Placental epithelial cell (primary cell): ENCODE results near the gene GTF3C2. TPM values are rescaled to one million over a fixed set of nuclear protein-coding genes. Genes with fewer than 3 reads are reported as not detected.

Experiments
- total RNA-seq: library from RNA; depleted of rRNA; stranded (reverse); fragments of >200 nt; gene quantifications from 2 replicates; pipeline ENCODE4 v1.2.3, GENCODE V29; 2012

Gene GTF3C2, protein sequence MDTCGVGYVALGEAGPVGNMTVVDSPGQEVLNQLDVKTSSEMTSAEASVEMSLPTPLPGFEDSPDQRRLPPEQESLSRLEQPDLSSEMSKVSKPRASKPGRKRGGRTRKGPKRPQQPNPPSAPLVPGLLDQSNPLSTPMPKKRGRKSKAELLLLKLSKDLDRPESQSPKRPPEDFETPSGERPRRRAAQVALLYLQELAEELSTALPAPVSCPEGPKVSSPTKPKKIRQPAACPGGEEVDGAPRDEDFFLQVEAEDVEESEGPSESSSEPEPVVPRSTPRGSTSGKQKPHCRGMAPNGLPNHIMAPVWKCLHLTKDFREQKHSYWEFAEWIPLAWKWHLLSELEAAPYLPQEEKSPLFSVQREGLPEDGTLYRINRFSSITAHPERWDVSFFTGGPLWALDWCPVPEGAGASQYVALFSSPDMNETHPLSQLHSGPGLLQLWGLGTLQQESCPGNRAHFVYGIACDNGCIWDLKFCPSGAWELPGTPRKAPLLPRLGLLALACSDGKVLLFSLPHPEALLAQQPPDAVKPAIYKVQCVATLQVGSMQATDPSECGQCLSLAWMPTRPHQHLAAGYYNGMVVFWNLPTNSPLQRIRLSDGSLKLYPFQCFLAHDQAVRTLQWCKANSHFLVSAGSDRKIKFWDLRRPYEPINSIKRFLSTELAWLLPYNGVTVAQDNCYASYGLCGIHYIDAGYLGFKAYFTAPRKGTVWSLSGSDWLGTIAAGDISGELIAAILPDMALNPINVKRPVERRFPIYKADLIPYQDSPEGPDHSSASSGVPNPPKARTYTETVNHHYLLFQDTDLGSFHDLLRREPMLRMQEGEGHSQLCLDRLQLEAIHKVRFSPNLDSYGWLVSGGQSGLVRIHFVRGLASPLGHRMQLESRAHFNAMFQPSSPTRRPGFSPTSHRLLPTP
- 43.6 and 52.2 TPM in 2 replicates for total RNA-seq

DNA sequence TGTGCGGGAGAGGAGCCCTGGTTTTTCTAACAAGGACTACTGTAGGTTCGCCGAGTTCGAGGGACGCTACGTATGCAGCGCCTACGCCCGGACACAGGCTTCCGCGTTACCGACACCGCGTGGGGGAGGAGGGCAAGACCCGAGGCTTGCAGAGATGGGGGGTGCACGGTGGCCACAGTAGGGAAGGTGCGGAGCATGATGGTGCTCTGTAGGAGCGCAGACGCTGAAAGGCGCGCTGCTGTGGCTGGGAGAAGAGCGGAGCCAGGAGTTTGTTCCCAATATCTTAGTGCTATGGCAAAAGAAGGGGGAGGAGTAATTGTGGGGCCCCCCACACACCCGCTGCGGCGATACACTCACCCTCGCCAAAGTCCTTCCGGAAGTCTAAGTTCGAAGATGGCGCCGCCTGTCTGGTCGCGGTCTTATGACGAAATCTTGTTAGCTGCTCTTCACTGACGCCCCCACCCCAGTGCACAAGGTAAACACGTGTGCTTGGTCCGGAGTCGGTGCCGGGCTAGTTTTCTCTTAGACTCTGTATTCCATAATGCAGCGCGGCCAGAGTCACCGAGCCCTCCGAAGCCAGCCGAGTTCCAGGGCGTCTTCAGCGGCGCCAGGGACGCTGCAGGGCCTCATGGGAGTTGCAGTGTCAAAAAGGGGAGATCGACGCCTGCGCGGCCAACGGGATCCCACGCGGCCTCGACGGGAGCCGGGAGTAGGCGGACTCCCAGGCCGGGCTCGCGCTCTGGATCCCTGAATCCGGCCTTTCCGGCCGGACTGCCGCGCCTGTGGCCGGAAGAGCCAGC, at the start of gene GTF3C2:
Gene GTF3C2, minus strand, starts transcription at position 383 of the 800 bp plus-strand sequence. CDS start 13,210 bp downstream, outside the sequence.

DNA sequence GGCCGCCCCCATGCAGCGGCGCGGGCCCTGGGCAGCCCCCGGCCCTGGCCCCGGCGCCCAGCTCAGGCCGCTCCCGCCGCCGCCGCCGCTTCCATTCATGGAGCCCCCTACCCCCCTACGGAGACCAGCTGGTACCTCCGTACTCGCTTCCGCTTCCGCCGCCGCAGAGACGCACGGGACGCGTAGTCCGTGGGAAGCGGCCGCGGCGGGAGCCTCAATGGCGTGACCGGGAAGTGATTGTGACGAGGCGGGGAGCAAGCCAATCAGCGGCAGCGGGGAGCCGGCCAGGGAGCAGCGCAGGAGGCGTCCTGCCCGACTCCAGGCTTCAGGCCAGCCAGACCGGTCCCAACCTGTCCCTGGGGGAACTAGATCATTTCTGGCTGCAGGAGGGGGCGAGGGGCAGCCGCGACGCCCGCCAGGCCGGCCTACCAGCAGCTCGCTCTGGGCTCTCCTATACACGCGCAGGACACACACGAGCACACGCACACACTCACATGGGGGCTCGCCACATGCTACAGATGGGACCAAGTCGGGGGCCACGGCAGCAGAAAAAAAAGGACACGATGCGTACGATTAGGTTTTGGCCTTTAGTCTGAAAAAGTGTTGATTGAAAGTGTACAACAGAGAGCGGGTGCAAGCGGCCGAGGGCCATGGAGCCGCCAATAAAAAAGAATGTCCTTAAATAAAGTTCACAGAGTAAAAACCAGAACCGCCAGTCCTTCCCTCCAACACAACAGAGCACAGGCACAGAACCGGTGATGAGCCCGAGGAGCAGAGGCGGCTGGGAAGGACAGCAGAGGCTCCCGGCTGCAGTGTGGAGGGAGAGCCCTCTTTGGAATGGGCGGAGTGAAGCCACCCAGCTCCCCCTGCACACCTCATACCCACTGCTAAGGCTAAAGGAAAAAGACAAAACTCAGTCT, 24.3 kb upstream of the GTF3C2 start, which contains the start of gene ZNF513:
Gene ZNF513, minus strand, starts transcription at position 109 of the 920 bp plus-strand sequence. CDS start 208 bp downstream, outside the sequence.

DNA sequence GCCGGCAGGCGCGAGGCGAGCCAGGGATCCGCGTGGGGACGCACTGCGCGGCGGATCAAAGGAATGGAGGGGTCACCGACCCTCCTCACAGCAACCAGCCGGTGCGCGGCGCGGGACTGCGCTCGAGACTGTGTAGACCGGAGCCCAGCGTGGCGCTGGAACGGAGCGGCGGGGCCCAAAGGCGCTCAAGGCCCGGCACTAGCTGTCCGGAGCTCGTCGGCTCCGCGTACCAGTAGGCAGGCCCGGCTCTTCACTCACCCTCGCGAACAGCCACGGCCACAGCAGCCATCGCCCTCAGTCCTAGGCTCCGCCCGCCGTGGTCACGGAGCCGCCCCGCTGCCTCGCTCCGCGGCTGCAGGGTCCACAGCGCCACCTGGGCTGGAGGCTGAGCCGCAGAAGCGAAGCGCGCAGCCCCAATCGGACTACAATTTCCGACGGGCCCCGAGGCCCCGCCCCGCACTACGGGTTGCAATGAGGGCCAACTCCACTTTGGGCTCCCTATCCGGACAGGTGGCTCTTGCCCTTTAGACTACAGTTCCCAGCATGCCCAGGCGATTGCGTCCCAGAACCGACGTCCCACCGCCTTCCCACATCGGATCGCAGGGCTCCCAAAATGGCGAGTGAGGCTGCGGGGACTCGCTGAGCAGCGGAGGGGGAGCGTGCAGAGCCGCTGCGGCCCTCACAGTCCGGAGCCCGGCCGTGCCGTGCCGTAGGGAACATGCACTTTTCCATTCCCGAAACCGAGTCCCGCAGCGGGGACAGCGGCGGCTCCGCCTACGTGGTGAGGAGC, 13.7 kb upstream of the GTF3C2 start, which contains the start of the genes EIF2B4 and SNX17:
Gene EIF2B4, minus strand, starts transcription at position 313 of the 790 bp plus-strand sequence. Its CDS starts 24 bp downstream, at position 289.
Gene SNX17, plus strand, starts transcription at position 591 of the 790 bp plus-strand sequence. Its CDS starts 128 bp downstream, at position 719.

DNA sequence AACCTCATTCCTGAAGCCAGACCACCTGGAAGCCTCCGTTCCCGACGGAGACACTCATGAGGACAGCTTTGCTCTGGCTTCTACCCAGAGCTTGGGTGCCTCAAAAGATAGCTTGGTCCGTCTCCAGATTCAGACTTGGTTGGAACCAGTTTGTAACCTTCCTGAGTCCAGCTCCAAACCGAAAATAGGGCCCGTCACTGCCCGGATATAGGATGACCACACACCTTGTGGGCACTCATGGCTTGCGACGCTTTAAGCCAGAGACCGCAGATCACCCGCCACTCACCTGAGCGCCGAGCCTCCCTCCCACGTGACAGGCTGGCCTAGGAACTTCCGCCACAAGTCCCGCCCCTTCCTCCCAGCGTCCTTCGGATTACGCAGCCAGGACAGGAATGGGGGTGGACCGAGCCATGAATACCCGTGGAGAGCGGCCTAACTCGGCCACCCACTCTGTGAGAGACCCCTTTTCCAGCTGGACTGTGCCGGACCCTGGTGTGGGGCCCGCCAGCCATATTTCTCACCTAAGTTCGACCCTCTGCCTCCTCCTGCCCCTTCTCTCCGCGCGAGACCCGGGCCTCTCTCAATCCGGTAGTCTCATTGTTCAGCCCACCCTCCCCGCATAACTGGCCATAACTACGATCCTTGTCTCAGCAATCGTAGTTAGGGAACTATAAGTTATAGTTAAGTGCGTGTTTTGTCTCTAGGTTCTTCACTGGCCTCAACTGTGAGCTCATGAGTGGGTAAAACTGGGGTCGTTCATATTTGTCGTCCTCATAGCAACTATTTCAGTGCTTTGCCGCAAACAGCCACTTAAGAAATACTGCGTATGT, 33.6 kb downstream of the GTF3C2 start, which contains the start of gene MPV17:
Gene MPV17, minus strand, starts transcription at position 332 of the 830 bp plus-strand sequence. CDS start 580 bp downstream, outside the sequence.

DNA sequence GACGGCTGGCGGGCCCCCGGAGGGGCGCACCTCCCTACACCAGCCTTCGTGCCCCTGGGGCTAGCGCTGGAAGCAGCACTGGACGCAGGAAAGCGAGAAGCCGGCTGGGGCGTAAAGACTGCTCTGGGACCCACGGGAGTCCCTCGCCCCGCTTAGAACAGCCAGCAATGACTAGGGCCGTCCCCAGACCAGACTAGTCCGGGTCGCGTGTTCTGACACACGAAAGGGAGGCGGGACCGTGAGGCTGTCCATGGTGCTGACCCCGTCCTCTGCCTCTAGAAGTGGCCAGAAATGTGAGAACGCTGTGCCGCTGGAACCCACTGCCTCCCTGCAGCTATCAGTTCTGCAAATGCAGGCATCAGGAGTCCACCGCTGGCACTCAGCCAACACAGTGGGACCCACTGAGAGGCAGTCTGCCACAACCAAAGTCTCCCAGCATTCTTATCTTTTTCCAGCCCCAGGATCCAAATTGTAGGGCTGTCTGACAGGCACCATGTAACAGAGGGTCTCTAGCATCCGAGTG, 48.1 kb downstream of the GTF3C2 start, which contains the start of gene UCN:
Gene UCN, minus strand, starts transcription at position 87 of the 523 bp plus-strand sequence. CDS start 550 bp downstream, outside the sequence.

DNA sequence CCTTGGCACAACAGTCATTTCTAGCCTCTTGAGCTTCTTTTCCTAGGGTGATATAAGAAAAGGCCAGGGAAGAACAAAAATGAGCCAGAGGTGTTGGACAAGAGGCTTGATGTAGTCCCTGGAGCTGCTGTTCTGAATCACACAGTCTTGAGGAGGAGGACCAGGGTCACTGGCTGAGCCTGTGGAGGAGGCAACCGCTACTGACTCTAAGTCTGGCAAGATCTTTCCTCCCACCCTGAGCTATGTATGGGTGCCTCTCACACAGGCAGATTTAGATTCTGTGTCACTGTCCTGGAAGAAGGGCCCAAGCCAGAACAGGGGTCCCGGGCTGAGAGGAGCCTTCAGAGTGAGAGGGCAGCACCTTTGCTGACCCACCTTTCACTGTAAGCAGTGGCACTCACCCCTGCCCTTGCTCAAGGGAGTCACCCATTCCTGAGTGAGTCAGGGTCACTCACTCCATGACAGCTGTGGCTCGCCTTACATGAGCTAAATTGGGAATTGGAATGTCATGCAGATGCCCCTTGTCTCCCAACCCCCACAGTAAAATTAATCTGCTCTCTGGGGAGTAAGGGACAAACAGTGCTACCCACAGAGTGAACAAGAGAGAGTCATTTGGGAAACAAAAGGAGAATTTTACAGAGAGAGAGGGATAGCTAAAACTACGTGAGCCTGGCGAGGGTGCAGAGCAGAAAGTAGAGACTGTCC, 74.6 kb downstream of the GTF3C2 start, which contains the start of gene TRIM54:
Gene TRIM54, plus strand, starts transcription at position 575 of the 705 bp plus-strand sequence. CDS start 303 bp downstream, outside the sequence.

Other genes starting within 250 kb of the GTF3C2 start
- gene CGREF1, start 237.6 kb downstream of the GTF3C2 start, total RNA-seq: under 0.01 and 0.33 TPM in 2 replicates
- gene ABHD1, start 232.9 kb downstream of the GTF3C2 start, total RNA-seq: not detected in 2 replicates
- gene PREB, start 222.1 kb downstream of the GTF3C2 start, total RNA-seq: 44.4 and 75.3 TPM in 2 replicates
- gene PRR30, start 217.4 kb downstream of the GTF3C2 start, total RNA-seq: not detected in 2 replicates
- not detected in 2 replicates for gene TCF23, start 207.8 kb downstream of the GTF3C2 start, total RNA-seq
- gene ATRAID, start 144.7 kb downstream of the GTF3C2 start, total RNA-seq: 197 and 201 TPM in 2 replicates
- gene SLC5A6, start 144.5 kb downstream of the GTF3C2 start, total RNA-seq: 174 and 243 TPM in 2 replicates
- 46.3 and 52.6 TPM in 2 replicates for gene CAD, start 139.4 kb downstream of the GTF3C2 start, total RNA-seq
- 0.11 TPM in 1 of 2 replicates, not detected in the other for gene SLC30A3, start 93.7 kb downstream of the GTF3C2 start, total RNA-seq
- gene DNAJC5G, start 81.3 kb downstream of the GTF3C2 start, total RNA-seq: not detected in 2 replicates
- not detected in 2 replicates for gene TRIM54, start 74.3 kb downstream of the GTF3C2 start, total RNA-seq
- gene UCN, start 48.3 kb downstream of the GTF3C2 start, total RNA-seq: 0.22 and 2.0 TPM in 2 replicates
- gene MPV17, start 33.7 kb downstream of the GTF3C2 start, total RNA-seq: 56.1 TPM in 2 replicates
- gene EIF2B4, start 13.6 kb upstream of the GTF3C2 start, total RNA-seq: 30.6 and 34.1 TPM in 2 replicates
- gene SNX17, start 13.9 kb upstream of the GTF3C2 start, total RNA-seq: 148 and 178 TPM in 2 replicates
- gene ZNF513, start 24.0 kb upstream of the GTF3C2 start, total RNA-seq: 10.5 and 11.4 TPM in 2 replicates
- 47.9 and 50.6 TPM in 2 replicates for gene PPM1G, start 52.8 kb upstream of the GTF3C2 start, total RNA-seq
- 171 and 233 TPM in 2 replicates for gene NRBP1, start 71.9 kb upstream of the GTF3C2 start, total RNA-seq
- gene KRTCAP3, start 85.6 kb upstream of the GTF3C2 start, total RNA-seq: 8.2 and 22.0 TPM in 2 replicates
- 13.1 and 14.9 TPM in 2 replicates for gene IFT172, start 133.0 kb upstream of the GTF3C2 start, total RNA-seq
- gene FNDC4, start 138.4 kb upstream of the GTF3C2 start, total RNA-seq: 11.0 and 12.1 TPM in 2 replicates
- gene GCKR, start 140.1 kb upstream of the GTF3C2 start, total RNA-seq: 1.2 TPM in 1 of 2 replicates, not detected in the other
- 19.5 and 22.8 TPM in 2 replicates for gene ZNF512, start 226.3 kb upstream of the GTF3C2 start, total RNA-seq